ENCODE results near the gene HMGB3.

- no peak for TF ChIP-seq E2F1 (CRISPR knock-in tag; IDR thresholded peaks at IDR 0.05)
- TF ChIP-seq GRHL2 (CRISPR knock-in tag; IDR thresholded peaks at IDR 0.05; ENCODE audit: insufficient replicate concordance, severe bottlenecking) = no peak
- TF ChIP-seq CTCF (IDR thresholded peaks at IDR 0.05) = no peak
- no peak for TF ChIP-seq TP53 (CRISPR knock-in tag; IDR thresholded peaks at IDR 0.05)
- TF ChIP-seq MAX (CRISPR knock-in tag; IDR thresholded peaks at IDR 0.05) = no peak
- TF ChIP-seq IRF1 (CRISPR knock-in tag; IDR thresholded peaks at IDR 0.05) = no peak
- no peak for TF ChIP-seq ESRRA (CRISPR knock-in tag; IDR thresholded peaks at IDR 0.05; ENCODE audit: borderline replicate concordance)
- TF ChIP-seq FOXJ3 (CRISPR knock-in tag; IDR thresholded peaks at IDR 0.05; ENCODE audit: borderline replicate concordance) = no peak
- TF ChIP-seq AFF4 (CRISPR knock-in tag; IDR thresholded peaks at IDR 0.05; ENCODE audit: borderline replicate concordance) = no peak
- TF ChIP-seq CBFB (CRISPR knock-in tag; IDR thresholded peaks at IDR 0.05; ENCODE audit: low read depth) = no peak
These were observed 10.7 kb upstream of the HMGB3 start for GRCh38 chrX:150972450-150972849.

Data from WTC11 (cell line).